SH-SY5Y (cell line): Measurements from ENCODE around the gene INPP5B.

Experiments
- GATA2 ChIP-seq: IDR thresholded peaks from 2 replicates; pipeline ENCODE4 v1.6.1; 2011; ENCODE audit warnings: mild to moderate bottlenecking, low read depth, low read length
- GATA3 ChIP-seq: IDR thresholded peaks from 2 replicates; pipeline ENCODE4 v1.6.1; 2011; ENCODE audit warnings: low read depth, mild to moderate bottlenecking, low read length, moderate library complexity

DNA sequence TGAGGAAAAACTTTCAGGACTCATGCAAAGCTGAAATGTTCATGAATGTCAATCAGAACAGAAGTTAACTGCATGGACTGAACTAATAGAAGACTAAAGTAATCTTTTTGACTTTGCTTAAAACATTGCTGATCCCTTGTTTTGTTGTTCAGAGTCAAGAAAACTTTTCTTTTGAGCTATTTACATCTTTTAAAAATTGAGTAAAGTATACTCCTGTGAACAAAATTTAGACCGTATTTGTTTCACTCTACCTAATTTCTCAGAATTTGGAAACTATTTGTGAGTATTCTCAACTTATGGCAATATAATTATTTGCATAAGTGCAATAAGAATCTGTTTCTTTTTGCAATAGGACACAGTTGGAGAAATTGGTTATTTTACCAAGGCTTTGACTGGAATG, 41.1 kb downstream of the INPP5B start:
- TF ChIP-seq GATA2 (no peak), GATA3 (no peak)
